HG03565 (cell line): ENCODE data around the gene RPTOR.
A peak's percentile ranks its signal among the peaks of the same experiment; 100 is the strongest.
"Not testable (repeated sequence)": the region's sequence is repeated elsewhere in the genome, so short reads cannot be mapped to it uniquely, and the experiment has no call there.

Experiments
- ATAC-seq: cut with Tn5 transposase; IDR thresholded peaks from one replicate; pipeline ENCODE4 v1.9.1; 2021; ENCODE audit warnings: mild to moderate bottlenecking, moderate library complexity; ENCODE audit not compliant: unreplicated experiment

The RPTOR gene

GRCh38 chr17:80872501-80873306 is 328.1 kb downstream of the RPTOR start:
- ATAC-seq: no peak

GRCh38 chr17:80873307-80873951 is 328.8 kb downstream of the RPTOR start:
- ATAC-seq: no peak

- no peak for ATAC-seq
These were observed 330.3 kb downstream of the RPTOR start for GRCh38 chr17:80874866-80875445.

- ATAC-seq: not testable (repeated sequence)
These were observed 330.9 kb downstream of the RPTOR start for GRCh38 chr17:80875480-80875995.

- ATAC-seq: not testable (repeated sequence)
These were observed 331.9 kb downstream of the RPTOR start for GRCh38 chr17:80876456-80876949.

GRCh38 chr17:80876950-80877728 is 332.5 kb downstream of the RPTOR start:
- peak; percentile 91 for ATAC-seq

GRCh38 chr17:80877729-80878303 is 333.2 kb downstream of the RPTOR start:
- no peak for ATAC-seq

GRCh38 chr17:80878876-80879722 is 334.5 kb downstream of the RPTOR start:
- no peak for ATAC-seq

- no peak for ATAC-seq
These were observed 335.3 kb downstream of the RPTOR start for GRCh38 chr17:80879723-80880647.

GRCh38 chr17:80880648-80880985 is 336.0 kb downstream of the RPTOR start:
- ATAC-seq: no peak

GRCh38 chr17:80881306-80881705 is 336.7 kb downstream of the RPTOR start:
- ATAC-seq: no peak

GRCh38 chr17:80882323-80882722 is 337.7 kb downstream of the RPTOR start:
- ATAC-seq: no peak

GRCh38 chr17:80882926-80883685 is 338.5 kb downstream of the RPTOR start:
- no peak for ATAC-seq

GRCh38 chr17:80883831-80884735 is 339.4 kb downstream of the RPTOR start:
- no peak for ATAC-seq

GRCh38 chr17:80884811-80885210 is 340.2 kb downstream of the RPTOR start:
- ATAC-seq: no peak

GRCh38 chr17:80885947-80886582 is 341.4 kb downstream of the RPTOR start:
- no peak for ATAC-seq
